GF-D8 (cell line): Measurements from ENCODE around the gene HAUS8.
A peak's percentile ranks its signal among the peaks of the same experiment; 100 is the strongest.
"Not testable (repeated sequence)": the region's sequence is repeated elsewhere in the genome, so short reads cannot be mapped to it uniquely, and the experiment has no call there.

Experiments
- DNase-seq: peaks from one replicate; lab custom pipeline; 2025; lab: John Stamatoyannopoulos, UW

The HAUS8 gene

GRCh38 chr19:17075035-17075863 lies at the start of gene HAUS8, which contains the start of gene MYO9B:
Gene HAUS8 (minus strand): TSS chr19:17075452. CDS start chr19:17075422, 30 bp downstream.
Gene MYO9B (plus strand): TSS chr19:17075777. CDS start chr19:17101718, 25,941 bp downstream.
- DNase-seq: peak; percentile 93

- no peak for DNase-seq
Observed at GRCh38 chr19:17124025-17124424, 48.8 kb upstream of the HAUS8 start.

DNA sequence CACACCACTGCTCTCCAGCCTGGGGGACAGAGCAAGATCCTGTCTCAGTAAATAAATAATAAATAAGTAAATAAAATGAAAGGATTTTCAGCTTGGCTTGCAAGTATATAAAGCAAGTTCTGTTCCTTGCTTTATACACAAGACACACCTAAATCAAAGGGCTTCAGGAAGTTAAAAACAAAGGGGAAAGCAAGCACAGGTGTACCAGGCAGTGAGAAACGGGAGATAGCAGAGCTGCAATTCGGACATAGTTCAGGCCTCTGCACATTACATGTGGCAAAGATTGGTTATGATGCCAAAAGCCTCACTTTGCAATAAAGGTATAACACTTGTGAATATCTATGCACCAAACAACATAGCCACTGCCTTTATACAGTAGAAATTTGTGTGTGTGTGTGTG lies 47.8 kb upstream of the HAUS8 start:
- DNase-seq: no peak

DNA sequence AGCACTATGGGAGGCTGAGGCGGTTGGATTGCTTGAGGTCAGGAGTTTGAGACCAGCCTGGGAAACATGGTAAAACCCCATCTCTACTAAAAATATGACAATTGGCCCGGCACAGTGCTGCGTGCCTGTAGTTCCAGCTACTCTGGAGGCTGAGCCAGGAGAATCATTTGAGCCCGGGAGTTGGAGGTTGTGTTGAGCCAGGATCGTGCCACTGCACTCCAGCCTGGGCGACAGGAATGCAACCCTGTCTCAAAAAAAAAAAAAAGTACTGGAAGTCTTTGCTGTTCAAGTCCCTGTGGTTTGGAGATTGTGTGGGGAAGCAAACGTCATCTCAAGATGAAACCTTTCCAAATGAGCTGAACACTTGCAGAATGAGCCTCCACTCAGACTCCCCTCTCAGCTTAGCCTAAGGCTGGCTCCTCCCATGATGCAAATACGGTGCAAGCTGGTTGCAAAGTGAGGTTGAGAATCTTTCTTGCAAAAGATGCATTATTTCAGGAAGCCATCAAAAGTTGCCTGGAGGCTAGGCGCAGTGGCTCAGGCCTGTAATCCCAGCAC lies 46.6 kb upstream of the HAUS8 start:
- DNase-seq: no peak

DNA sequence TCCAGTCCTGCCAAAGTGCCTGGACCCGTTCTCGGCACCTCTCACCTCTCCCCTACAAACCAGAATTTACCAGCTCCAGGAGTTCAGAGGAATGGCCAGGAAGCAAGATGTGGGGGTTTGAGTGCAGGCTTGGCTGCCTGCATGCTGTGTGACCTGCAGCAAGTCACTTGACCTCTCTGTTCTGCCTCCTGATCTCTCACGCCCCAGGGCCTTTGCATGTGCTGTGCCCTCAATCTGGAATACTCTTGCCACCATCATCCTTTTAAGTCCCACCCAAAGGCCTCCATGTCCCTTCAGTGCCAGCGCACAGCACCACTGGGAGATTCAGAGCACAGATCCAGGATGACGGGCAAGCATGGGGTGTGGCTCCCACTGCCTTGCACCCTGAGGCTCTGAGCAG lies 43.7 kb upstream of the HAUS8 start:
- no peak for DNase-seq

DNA sequence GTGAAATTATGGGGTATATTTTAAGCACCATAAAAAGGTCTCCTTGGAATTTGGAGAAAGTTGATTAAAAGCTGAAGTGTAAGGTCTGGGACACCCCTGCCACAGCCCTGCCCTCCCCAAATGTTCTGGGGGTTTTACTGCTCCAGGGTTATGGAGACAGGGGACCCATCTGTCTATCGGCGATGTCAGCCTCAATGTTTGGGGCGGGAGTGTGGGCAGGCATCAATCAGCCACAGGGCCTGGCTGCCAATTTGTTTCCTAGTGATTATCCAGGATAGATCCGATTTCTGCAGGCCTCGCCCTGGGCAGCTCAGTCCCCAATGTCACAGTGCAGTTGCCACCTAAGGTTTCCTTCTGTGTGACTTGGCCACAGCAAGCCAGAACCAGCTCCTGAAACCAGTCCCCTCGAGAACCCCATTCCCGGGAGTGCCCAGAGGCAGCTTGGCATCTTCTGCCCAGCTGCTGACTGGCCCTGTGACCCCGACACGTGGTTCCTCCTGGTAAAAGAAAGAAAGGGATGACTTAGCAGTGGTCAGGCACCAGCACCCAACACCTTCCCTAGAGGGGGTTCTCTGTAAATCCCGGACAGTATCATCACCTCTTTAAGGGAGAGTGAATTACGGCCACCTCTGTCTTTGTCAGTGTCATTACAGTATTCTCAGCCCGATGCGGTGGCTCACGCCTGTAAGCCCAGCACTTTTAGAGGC lies 41.9 kb upstream of the HAUS8 start:
- no peak for DNase-seq

- no peak for DNase-seq
Observed at GRCh38 chr19:17114414-17114831, 39.2 kb upstream of the HAUS8 start.

DNA sequence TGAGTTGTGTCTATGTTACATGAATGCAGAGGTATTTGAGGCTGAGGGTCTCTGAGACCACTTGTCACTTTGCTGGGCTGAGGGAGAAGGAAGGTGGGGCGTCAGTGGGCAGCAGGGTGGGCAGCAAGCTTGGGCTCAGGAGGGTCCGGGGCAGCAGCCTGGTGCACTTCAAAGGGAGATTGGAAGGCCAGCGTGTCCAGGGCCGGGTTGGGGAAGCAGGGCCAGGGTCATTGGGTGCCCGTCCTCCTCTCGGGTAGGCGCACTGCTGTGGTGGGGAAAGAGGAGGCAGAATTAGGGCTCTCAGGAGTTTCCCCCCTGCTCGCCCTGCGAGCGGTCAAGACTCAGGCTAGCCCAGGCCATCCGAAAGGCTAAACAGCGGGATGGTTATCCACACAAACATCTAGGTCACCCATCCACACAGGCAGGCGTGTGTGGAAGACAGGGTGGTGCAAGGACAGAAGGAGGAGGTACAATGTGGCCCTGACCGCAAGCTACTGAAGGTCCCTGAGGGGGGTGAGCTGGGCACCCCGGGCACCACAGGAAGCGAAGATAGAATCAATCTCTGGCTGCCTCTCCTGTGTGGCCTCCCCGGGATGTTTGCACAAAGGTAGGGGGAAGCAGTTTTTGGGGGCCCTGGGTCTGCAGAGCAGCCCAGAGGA lies 38.0 kb upstream of the HAUS8 start:
- DNase-seq: no peak

GRCh38 chr19:17112700-17113099 lies 37.4 kb upstream of the HAUS8 start:
- DNase-seq: no peak

DNA sequence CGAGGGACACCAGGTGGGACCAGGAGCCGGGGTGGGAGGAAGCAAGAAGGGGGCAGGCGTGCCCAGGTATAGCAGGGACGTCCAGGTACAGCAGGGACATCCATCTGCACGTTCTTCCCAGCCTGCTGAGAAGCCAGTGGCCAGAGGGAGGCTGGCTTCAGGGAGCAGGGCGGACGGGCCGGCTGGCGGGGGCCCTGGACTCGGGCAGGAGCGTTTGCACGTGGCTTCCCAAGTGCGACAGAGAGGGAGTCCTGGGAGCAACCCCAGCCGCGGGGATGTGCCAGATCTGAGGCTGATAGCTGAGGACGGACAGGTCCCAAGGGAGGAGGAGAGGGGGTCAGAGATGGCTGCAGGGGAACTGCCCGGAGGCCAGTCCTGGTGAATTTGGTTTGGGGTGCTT lies 37.0 kb upstream of the HAUS8 start:
- DNase-seq: no peak

DNA sequence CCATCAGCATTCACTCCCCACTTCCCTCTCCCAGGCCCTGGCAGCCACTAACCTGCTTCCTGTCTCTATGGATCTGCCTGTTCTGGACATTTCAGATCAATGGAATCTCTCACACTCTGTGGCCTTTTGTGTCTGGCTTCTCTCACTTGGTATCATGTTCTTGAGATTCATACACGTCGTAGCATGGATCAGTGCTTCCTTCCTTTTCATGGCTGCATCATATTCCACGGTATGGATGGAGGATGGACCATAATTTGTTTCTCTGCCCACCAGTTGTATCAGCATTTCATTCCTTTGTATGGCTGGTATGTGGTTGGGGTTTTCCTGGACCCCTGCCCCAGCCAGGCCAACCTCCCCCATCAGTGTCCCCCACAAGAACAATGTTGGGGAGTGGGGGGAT lies 36.5 kb upstream of the HAUS8 start:
- DNase-seq: no peak

GRCh38 chr19:17110599-17110966 lies 35.3 kb upstream of the HAUS8 start:
- no peak for DNase-seq

DNA sequence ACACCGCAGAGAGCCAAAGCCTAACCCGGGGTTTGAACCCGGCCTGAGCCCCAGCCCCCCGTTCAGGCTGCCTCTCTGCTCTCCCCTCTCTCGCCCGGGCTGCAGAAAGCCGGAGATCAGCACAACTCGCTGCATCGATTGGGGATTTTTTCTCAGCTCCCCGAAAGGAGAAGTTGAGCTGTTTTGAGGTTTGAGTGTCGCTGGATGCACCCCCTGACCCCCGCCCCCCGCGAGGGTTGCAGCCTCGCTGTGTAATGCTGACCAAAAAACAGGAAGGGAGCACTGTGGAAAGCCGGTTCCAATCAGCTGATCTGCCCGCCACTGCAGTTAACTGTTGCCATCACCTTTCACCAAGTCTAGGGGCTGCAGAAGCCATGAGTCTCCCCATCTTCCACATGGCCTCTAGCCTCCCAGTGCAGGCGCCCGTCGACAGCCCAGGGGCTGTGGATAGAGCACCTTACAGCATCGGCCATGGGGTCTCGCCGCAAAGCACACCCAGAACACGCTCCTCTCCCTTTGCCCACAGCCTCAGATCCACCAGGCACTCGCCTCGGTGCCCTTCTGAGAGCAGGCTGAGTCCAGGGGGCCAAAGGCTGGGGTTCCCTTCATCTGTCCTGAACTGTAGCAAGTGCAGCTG lies 34.8 kb upstream of the HAUS8 start:
- DNase-seq: peak; percentile 50

GRCh38 chr19:17109300-17109699 lies 34.0 kb upstream of the HAUS8 start:
- no peak for DNase-seq

DNA sequence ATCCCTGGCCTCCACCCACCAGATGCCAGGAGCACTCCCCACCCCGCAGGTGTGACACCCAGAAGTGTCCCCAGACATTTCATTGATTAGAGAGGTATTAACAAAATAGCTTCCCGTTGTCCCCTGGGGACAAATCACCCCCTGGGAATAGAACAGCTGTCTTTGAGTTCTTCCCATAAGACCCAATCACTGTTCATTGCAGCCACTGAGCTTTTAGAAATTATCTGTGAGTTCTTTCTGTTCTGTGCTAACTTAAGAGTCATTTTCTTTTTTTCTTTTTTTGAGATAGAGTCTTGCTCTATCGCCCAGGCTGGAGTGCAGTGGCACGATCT lies 33.2 kb upstream of the HAUS8 start:
- no peak for DNase-seq

DNA sequence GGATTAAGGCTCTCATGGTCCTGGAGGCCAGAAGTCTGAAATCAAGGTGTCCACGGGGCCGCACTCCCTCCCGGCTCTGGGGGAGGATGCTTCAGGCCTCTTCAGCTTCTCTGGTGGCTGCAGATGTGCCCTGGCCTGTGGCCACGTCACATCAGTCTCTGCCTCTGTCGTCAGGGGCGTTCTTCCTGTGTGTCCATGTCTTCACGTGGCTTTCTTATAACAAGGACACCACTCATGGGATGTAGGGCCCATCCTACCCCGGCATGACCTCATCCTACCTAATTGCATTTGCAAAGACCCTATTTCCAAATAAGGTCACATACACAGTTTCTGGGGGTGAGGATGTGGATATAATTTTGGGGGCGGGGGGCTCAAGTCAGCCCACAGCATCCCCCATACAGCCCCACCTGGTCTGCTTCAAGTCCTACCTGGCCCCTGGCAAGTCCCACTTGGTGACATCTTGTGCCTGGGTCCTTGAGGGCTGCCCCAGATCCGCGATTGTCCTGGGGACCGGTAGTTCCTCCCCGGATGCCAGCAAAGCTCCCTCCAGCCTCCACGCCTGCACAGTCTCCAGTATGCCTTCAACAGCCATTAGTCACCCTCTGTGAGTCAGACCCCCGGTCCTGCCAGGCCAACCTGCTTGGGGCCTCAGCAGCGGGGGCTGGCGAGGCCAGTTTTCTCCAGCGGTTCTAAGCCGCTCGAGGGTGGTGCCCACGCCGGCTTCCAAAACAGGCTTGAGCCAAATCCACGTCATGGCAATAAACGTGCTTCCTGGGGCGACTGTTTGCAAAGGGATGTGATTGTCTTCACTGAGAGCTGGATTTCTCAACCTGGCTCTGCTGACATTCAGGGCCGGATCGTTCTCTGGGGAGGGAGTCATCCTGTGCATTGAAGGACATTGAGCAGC lies 32.5 kb upstream of the HAUS8 start:
- DNase-seq: no peak

- DNase-seq: not testable (repeated sequence)
Observed at GRCh38 chr19:17106964-17107363, 31.7 kb upstream of the HAUS8 start.

- DNase-seq: no peak
Observed at GRCh38 chr19:17105556-17105955, 30.3 kb upstream of the HAUS8 start.

DNA sequence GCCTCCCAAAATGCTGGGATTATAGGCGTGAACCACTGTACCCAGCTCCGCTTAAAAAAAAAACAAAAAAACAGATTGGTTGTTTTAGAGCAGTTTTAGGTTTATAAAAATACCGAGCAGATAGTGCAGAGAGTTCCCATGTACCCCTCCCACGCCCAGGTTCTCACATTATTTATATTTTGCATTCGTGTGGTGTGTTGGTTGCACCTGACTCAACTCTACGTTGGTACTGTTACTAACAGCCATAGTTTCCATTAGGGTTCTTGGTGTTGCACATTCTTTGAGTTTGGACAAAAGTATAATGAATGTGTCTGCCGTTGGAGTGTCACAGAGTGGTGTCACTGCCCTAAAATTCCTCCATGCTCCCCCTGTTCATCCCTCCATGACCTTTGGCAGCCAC lies 29.4 kb upstream of the HAUS8 start:
- no peak for DNase-seq

GRCh38 chr19:17103177-17103576 lies 27.9 kb upstream of the HAUS8 start:
- no peak for DNase-seq
